HG02642 (cell line): ENCODE results near the gene GPSM1.
"Not testable (repeated sequence)": the region's sequence is repeated elsewhere in the genome, so short reads cannot be mapped to it uniquely, and the experiment has no call there.

Experiments used
- ATAC-seq: cut with Tn5 transposase; IDR thresholded peaks from one replicate; pipeline ENCODE4 v1.9.1; 2021; ENCODE audit warnings: mild to moderate bottlenecking; ENCODE audit not compliant: unreplicated experiment, poor library complexity

GPSM1 gene

DNA sequence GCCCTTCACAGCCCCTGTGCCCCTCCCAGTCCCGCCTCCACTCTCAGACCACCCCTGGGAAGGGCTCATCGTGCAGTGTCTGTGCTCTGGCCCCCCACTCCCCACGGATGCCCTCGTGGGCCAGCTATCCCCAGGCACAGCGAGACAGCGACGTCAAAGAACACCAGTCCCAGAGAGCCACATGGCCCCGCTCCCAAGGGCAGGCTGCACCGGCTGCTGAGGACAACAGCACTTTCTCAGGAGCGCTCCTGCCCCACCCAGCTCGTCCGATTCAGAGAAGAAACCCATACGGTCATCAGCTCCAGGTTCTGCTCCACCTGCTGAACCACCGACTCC is 77.4 kb downstream of the GPSM1 start:
- ATAC-seq = no peak

DNA sequence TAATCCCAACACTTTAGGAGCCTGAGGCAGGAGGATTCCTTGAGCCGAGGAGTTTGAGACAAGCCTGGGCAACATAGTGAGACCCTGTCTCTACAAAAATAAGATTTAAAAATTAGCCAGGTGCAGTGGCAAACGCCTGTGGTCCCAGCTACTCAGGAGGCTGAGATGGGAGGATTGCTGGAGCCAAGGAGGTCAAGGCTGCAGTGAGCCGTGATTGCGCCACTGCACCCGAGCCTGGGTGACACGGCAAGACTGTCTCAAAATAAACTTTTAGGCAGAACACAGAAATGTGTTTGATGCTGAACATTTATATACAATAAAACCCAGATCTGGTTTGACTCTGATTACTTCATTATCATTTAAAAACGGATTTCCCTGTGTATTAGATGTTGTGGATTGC is 78.1 kb downstream of the GPSM1 start:
- no peak for ATAC-seq

GRCh38 chr9:136405904-136406303 is 78.6 kb downstream of the GPSM1 start:
- ATAC-seq = not testable (repeated sequence)

DNA sequence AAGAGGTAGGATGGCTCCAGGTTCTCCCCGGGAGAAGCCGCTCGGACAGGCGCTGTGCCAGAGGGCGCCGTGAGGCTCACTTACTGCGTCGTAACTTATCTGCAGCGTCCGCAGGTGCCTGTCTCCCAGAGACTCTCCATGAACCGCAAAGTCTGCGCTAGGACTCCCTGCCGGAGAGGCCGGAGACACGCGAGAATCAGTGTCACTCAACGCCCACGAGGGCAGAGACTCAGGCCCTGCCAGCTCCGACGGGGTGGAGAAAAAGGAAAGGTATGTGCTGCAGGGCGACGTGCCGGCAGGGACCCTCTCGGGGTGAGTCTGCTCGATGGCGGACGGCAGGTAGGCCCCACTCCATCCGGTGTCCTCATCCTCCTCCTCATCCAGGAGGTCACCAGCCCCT is 79.7 kb downstream of the GPSM1 start:
- ATAC-seq = not testable (repeated sequence)

DNA sequence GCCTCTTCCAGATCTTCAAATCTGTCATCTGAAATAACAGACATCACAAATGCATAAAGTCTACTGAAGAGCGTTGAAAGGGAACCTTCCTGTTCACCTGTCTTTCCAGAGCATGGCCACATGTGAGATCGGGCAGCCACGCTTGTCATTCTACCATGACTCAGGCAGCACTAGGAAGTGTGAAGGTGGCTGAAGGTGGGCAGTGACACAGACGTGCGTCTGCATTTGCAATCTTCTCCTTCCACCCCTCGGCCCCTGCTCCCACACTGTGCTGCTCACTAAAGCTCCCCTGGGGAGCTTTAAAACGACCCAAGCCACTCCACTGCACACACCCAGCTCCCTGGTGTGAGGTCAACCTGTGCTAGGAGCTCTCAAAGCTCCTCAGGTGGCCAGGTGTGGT is 80.6 kb downstream of the GPSM1 start:
- ATAC-seq = no peak
